GM21528 (cell line): ENCODE measurements around the gene PRDM12.

ENCODE experiments used
- ATAC-seq: cut with Tn5 transposase; IDR thresholded peaks from one replicate; pipeline ENCODE4 v1.9.1; 2021; ENCODE audit warnings: mild to moderate bottlenecking, moderate library complexity; ENCODE audit not compliant: unreplicated experiment, low FRiP score

The PRDM12 gene

GRCh38 chr9:130664251-130665028 lies at the start of gene PRDM12:
Gene PRDM12, plus strand, starts transcription at chr9:130664594. Its CDS starts 60 bp downstream, at chr9:130664654.
- ATAC-seq, result no peak

GRCh38 chr9:130616451-130616850 lies 47.9 kb upstream of the PRDM12 start:
- ATAC-seq, result no peak

- ATAC-seq, result no peak
Observed at GRCh38 chr9:130623466-130623865, 40.9 kb upstream of the PRDM12 start.

GRCh38 chr9:130624154-130624553 lies 40.2 kb upstream of the PRDM12 start:
- ATAC-seq, result no peak

GRCh38 chr9:130626249-130626996 lies 38.0 kb upstream of the PRDM12 start:
- ATAC-seq, result no peak

- ATAC-seq, result no peak
Observed at GRCh38 chr9:130627051-130627450, 37.3 kb upstream of the PRDM12 start.

- ATAC-seq, result no peak
Observed at GRCh38 chr9:130627896-130628792, 36.2 kb upstream of the PRDM12 start.

GRCh38 chr9:130629443-130630070 lies 34.8 kb upstream of the PRDM12 start:
- no peak for ATAC-seq

- no peak for ATAC-seq
Observed at GRCh38 chr9:130630071-130630450, 34.3 kb upstream of the PRDM12 start.

GRCh38 chr9:130630506-130631330 lies 33.7 kb upstream of the PRDM12 start:
- no peak for ATAC-seq

- ATAC-seq, result no peak
Observed at GRCh38 chr9:130631331-130632080, 32.9 kb upstream of the PRDM12 start.

GRCh38 chr9:130632081-130632710 lies 32.2 kb upstream of the PRDM12 start:
- no peak for ATAC-seq

GRCh38 chr9:130632841-130633240 lies 31.6 kb upstream of the PRDM12 start:
- ATAC-seq, result no peak

- ATAC-seq, result no peak
Observed at GRCh38 chr9:130633336-130634190, 30.8 kb upstream of the PRDM12 start.

- no peak for ATAC-seq
Observed at GRCh38 chr9:130634191-130634768, 30.1 kb upstream of the PRDM12 start.

- no peak for ATAC-seq
Observed at GRCh38 chr9:130634801-130635200, 29.6 kb upstream of the PRDM12 start.

GRCh38 chr9:130635306-130635705 lies 29.1 kb upstream of the PRDM12 start:
- ATAC-seq, result no peak
